ENCODE measurements around the gene ABI3BP. TPM values are rescaled to one million over a fixed set of nuclear protein-coding genes. Genes with fewer than 3 reads are reported as not detected.

Gene ABI3BP
- total RNA-seq, 1 experiment from 2014 or later = 0.28 TPM

- Histone ChIP-seq H2BK5ac (ENCODE audit: insufficient read length, low read length) (no peak overlapping the region), H3K27me3 (ENCODE audit: insufficient read depth, low read length) (no peaks in the 10 kb centered on the region), H3K23me2 (ENCODE audit: insufficient read length, low read depth, low read length, poor library complexity, severe bottlenecking) (no peaks in the 10 kb centered on the region), H3K56ac (ENCODE audit: insufficient read length, low read depth, low read length) (no peak overlapping the region), H3K23ac (ENCODE audit: insufficient read length, low read depth, low read length) (no peak overlapping the region), H3K14ac (ENCODE audit: insufficient read depth, low read length) (no peak overlapping the region), H2AK5ac (ENCODE audit: insufficient read length, low read length) (no peak overlapping the region), H3K27ac (ENCODE audit: insufficient read length, low read depth, low read length) (no peak overlapping the region), H3K9me3 (ENCODE audit: control insufficient read depth, low read depth, low read length) (no peaks in the 10 kb centered on the region), H3K4me1 (ENCODE audit: insufficient read depth, low read length) (no peaks in the 10 kb centered on the region), H4K5ac (ENCODE audit: insufficient read length, low read depth, low read length) (no peak overlapping the region), H3K79me1 (ENCODE audit: insufficient read depth, low read depth, low read length, poor library complexity, severe bottlenecking) (no peaks in the 10 kb centered on the region), H2BK120ac (ENCODE audit: low read depth, low read length, poor library complexity, severe bottlenecking) (no peak overlapping the region), H2AFZ (ENCODE audit: low read length) (no peak overlapping the region), H3K9ac (ENCODE audit: extremely low read depth, insufficient read length, low read length) (no peak overlapping the region), H3T11ph (ENCODE audit: low read length) (no peak overlapping the region), H4K91ac (ENCODE audit: insufficient read length, low read depth, low read length) (no peak overlapping the region), H2BK15ac (ENCODE audit: low read depth, low read length) (no peak overlapping the region), H3K18ac (ENCODE audit: insufficient read length, low read depth, low read length) (no peak overlapping the region), H2BK20ac (ENCODE audit: low read depth, low read length, poor library complexity, severe bottlenecking) (no peak overlapping the region), H3K4me2 (ENCODE audit: insufficient read depth, insufficient read length, low read length) (no peak overlapping the region), H4K20me1 (ENCODE audit: control insufficient read depth, insufficient read depth, insufficient read length) (no peaks in the 10 kb centered on the region), H4K8ac (replicated peaks; ENCODE audit: insufficient read length, low read depth, low read length) (no peak overlapping the region), H3K4ac (ENCODE audit: low read depth, low read length) (no peak overlapping the region), H3K79me2 (ENCODE audit: insufficient read depth, low read length) (no peaks in the 10 kb centered on the region), H2BK12ac (ENCODE audit: insufficient read length, low read depth, low read length) (no peak overlapping the region)
- Mint-ChIP-seq H3K4me1 (no peaks in the 10 kb centered on the region), H3K27ac (no peak overlapping the region; a peak in 1 of 7 replicates), H3K9me3 (no peaks in the 10 kb centered on the region), H3K36me3 (ENCODE audit: insufficient read depth in 1 of 3, low read depth in 3 of 3) (no peaks in the 10 kb centered on the region), H3K4me3 (no peak overlapping the region), H3K27me3 (ENCODE audit: low read depth) (no peaks in the 10 kb centered on the region; the same call in 1 of the 2 replicates)
- DNase-seq = no peak
- no CpG with 5 or more reads among the region's 3 CpGs for WGBS (ENCODE audit: extremely low coverage, insufficient read length, low lambda C conversion rate)
- no peak for TF ChIP-seq CTCF (conservative IDR thresholded peaks at IDR 0.05)
Observed at GRCh38 chr3:100825574-100825973, 167.6 kb downstream of the ABI3BP start.

All from H9 (cell line).